HG02970 (cell line): Measurements from ENCODE around the gene GPR17.

Experiments
- ATAC-seq: cut with Tn5 transposase; IDR thresholded peaks from one replicate; pipeline ENCODE4 v1.9.1; 2021; ENCODE audit warnings: mild to moderate bottlenecking, moderate library complexity, moderate number of reproducible peaks; ENCODE audit not compliant: unreplicated experiment, low FRiP score

GPR17 gene

GRCh38 chr2:127614246-127614645 lies 31.7 kb upstream of the GPR17 start:
- ATAC-seq: no peak

GRCh38 chr2:127614731-127615130 lies 31.2 kb upstream of the GPR17 start:
- ATAC-seq: no peak

GRCh38 chr2:127615511-127616166 lies 30.3 kb upstream of the GPR17 start:
- no peak for ATAC-seq

- ATAC-seq: no peak
Measured at GRCh38 chr2:127618551-127619202, 27.3 kb upstream of the GPR17 start.

- no peak for ATAC-seq
Measured at GRCh38 chr2:127619203-127619590, 26.8 kb upstream of the GPR17 start.

GRCh38 chr2:127619877-127620705 lies 25.9 kb upstream of the GPR17 start:
- no peak for ATAC-seq

- no peak for ATAC-seq
Measured at GRCh38 chr2:127620866-127621265, 25.1 kb upstream of the GPR17 start.

GRCh38 chr2:127621981-127622431 lies 23.9 kb upstream of the GPR17 start:
- ATAC-seq: no peak

- no peak for ATAC-seq
Measured at GRCh38 chr2:127622561-127623387, 23.2 kb upstream of the GPR17 start.

GRCh38 chr2:127623388-127624319 lies 22.3 kb upstream of the GPR17 start:
- ATAC-seq: no peak

GRCh38 chr2:127624320-127624755 lies 21.6 kb upstream of the GPR17 start:
- no peak for ATAC-seq

- ATAC-seq: no peak
Measured at GRCh38 chr2:127624756-127625571, 21.0 kb upstream of the GPR17 start.

- no peak for ATAC-seq
Measured at GRCh38 chr2:127625572-127625951, 20.4 kb upstream of the GPR17 start.

GRCh38 chr2:127626175-127626574 lies 19.8 kb upstream of the GPR17 start:
- ATAC-seq: no peak

GRCh38 chr2:127626917-127627739 lies 18.8 kb upstream of the GPR17 start:
- no peak for ATAC-seq

GRCh38 chr2:127627740-127628571 lies 18.0 kb upstream of the GPR17 start:
- ATAC-seq: no peak
